ENCODE data around the gene DNAJB6. TPM values are rescaled to one million over a fixed set of nuclear protein-coding genes. Genes with fewer than 3 reads are reported as not detected.

DNAJB6 gene
- total RNA-seq, 1 donor from 2014 or later = 172 TPM

GRCh38 chr7:157292770-157293412, 43.9 kb upstream of the DNAJB6 start:
- Mint-ChIP-seq H3K4me1 (peaks cover 9% of the 10 kb centered on the region), H3K4me3 (no peak overlapping the region), H3K9me3 (no peaks in the 10 kb centered on the region), H3K36me3 (no peaks in the 10 kb centered on the region), H3K27ac (no peak overlapping the region), H3K27me3 (ENCODE audit: insufficient read depth, low read depth) (peaks cover 3% of the 10 kb centered on the region)
- TF ChIP-seq EZH2phosphoT487 (IDR thresholded peaks at IDR 0.05) (no peak), CTCF (IDR thresholded peaks at IDR 0.05) (no peak), EZH2 (IDR thresholded peaks at IDR 0.05) (no peak)
- H3K27ac ChIP-seq = no peak overlapping the region
- no peak overlapping the region for H2AFZ ChIP-seq (replicated peaks)
- H3K36me3 ChIP-seq = no peaks in the 10 kb centered on the region
- H3F3A ChIP-seq (ENCODE audit: low read depth) = no peaks in the 10 kb centered on the region
- H3K9me3 ChIP-seq (ENCODE audit: low read depth) = no peaks in the 10 kb centered on the region
- DNase-seq (ENCODE audit: low spot score) = no peak
- H3K4me2 ChIP-seq = no peak overlapping the region
- no peak overlapping the region for H3K4me3 ChIP-seq
- no peaks in the 10 kb centered on the region for H3K27me3 ChIP-seq
- H3K4me1 ChIP-seq = no peaks in the 10 kb centered on the region
- H3K9ac ChIP-seq = no peak overlapping the region
- H3K79me2 ChIP-seq (ENCODE audit: low read depth) = no peaks in the 10 kb centered on the region
- H4K20me1 ChIP-seq (ENCODE audit: low read depth) = no peaks in the 10 kb centered on the region

- H3F3A ChIP-seq (ENCODE audit: low read depth) = no peaks in the 10 kb centered on the region
- H3K4me3 ChIP-seq = no peak overlapping the region
Observed at GRCh38 chr7:157293413-157293788, 43.4 kb upstream of the DNAJB6 start.

GRCh38 chr7:157294773-157295172, 42.0 kb upstream of the DNAJB6 start:
- Histone ChIP-seq H3K27me3 (no peaks in the 10 kb centered on the region), H3K9ac (no peak overlapping the region), H3K4me3 (no peak overlapping the region), H3F3A (ENCODE audit: low read depth) (no peaks in the 10 kb centered on the region), H3K27ac (no peak overlapping the region), H3K9me3 (ENCODE audit: low read depth) (no peaks in the 10 kb centered on the region), H3K4me2 (no peak overlapping the region), H3K4me1 (no peaks in the 10 kb centered on the region), H2AFZ (replicated peaks) (no peak overlapping the region), H3K36me3 (no peaks in the 10 kb centered on the region), H4K20me1 (ENCODE audit: low read depth) (no peaks in the 10 kb centered on the region), H3K79me2 (ENCODE audit: low read depth) (no peaks in the 10 kb centered on the region)
- H3K27me3 Mint-ChIP-seq (ENCODE audit: insufficient read depth, low read depth) = peaks cover 12% of the 10 kb centered on the region
- H3K36me3 Mint-ChIP-seq = no peaks in the 10 kb centered on the region
- peaks cover 6% of the 10 kb centered on the region for H3K9me3 Mint-ChIP-seq
- no peak overlapping the region for H3K27ac Mint-ChIP-seq
- TF ChIP-seq EZH2 (IDR thresholded peaks at IDR 0.05) (no peak), CTCF (IDR thresholded peaks at IDR 0.05) (no peak), EZH2phosphoT487 (IDR thresholded peaks at IDR 0.05) (no peak)
- H3K4me3 Mint-ChIP-seq = no peak overlapping the region
- peaks cover 15% of the 10 kb centered on the region for H3K4me1 Mint-ChIP-seq
- no peak for DNase-seq (ENCODE audit: low spot score)

More at GRCh38 chr7:157293413-157293788, 43.4 kb upstream of the DNAJB6 start:
- Histone ChIP-seq H4K20me1 (ENCODE audit: low read depth) (no peaks in the 10 kb centered on the region), H3K36me3 (no peaks in the 10 kb centered on the region), H3K27me3 (no peaks in the 10 kb centered on the region), H3K79me2 (ENCODE audit: low read depth) (no peaks in the 10 kb centered on the region), H3K9ac (no peak overlapping the region), H3K27ac (no peak overlapping the region), H3K4me1 (no peaks in the 10 kb centered on the region), H2AFZ (replicated peaks) (no peak overlapping the region), H3K9me3 (ENCODE audit: low read depth) (no peaks in the 10 kb centered on the region), H3K4me2 (no peak overlapping the region)
- Mint-ChIP-seq H3K4me1 (peaks cover 9% of the 10 kb centered on the region), H3K4me3 (no peak overlapping the region), H3K27ac (peak overlapping the region; percentile 14), H3K36me3 (no peaks in the 10 kb centered on the region), H3K27me3 (ENCODE audit: insufficient read depth, low read depth) (peaks cover 3% of the 10 kb centered on the region), H3K9me3 (no peaks in the 10 kb centered on the region)
- no peak for DNase-seq (ENCODE audit: low spot score)
- no peak for TF ChIP-seq EZH2phosphoT487 (IDR thresholded peaks at IDR 0.05)
- TF ChIP-seq EZH2 (IDR thresholded peaks at IDR 0.05) = no peak
- no peak for TF ChIP-seq CTCF (IDR thresholded peaks at IDR 0.05)

Data from neural progenitor cell (in vitro differentiated cells).